Measurements from ENCODE around the gene DR1.

Gene DR1

DNA sequence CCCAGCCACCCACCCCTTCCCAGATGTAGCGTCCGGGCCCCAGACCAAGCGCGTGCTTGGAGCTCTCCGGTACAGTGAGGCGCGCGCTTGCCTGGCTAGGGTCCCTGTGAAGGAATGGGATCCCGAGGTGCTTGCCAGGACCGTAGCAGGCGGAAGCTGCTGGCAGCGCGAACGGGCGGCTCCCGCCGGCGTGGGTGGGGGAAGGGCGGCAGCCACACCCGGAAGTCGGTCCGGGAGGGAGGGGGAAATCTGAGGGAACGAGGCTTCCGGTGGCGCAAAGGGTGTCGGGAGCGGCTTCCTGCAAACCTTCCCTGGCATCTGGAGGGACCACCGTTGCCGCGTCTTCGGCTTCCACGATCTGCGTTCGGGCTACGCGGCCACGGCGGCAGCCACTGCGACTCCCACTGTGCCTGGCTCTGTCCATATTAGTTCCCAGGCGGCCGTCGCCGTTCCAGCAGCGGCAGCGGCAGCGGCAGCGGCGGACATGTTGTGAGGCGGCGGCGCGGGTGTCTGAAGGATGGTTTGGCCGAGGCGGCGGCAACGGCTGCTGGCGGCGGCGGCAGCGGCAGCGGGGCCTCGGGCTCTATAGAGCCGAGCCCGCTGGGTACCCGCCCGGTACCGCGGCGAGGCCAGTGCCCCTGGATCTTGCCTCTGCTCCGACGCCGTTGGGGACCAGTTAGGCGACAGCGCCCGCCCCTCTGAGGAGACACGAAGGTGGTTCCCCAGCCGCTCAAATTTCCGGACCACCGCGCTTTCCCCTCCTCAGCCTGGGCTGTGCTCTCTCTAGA is at the start of gene DR1:
DR1 (plus strand) TSS at position 275 of the 788 bp plus-strand sequence. CDS start 739 bp downstream, outside the sequence.
- DNase-seq, result peak; percentile 92 to 94

DNA sequence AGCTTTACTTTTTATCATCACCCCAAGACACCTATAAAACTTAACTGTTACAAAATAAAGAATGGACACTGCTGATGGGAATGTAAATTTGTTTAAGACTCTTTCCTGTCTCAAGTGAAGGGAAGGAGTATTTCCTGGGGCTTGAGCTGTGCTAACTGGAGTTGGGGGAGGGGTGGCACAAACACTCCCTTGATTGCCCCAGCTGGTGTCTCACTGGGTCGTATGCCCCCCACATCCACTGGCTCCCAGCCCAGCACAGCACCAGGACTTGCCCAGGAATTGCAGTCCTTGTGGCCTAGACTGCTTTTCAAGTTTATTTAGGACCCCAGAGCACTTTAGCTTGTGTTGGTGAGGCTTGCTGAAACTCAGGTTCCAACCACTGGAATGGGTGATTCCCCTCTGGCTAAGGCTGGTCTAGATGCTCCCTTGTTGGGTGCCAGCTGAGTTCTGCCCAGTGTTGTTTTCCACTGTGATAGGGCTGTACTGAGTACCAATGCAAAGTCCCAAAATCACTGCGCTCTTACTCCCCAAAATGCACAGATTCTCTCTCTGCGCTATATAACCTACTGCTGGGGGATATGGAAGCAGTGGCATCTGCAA is 49.1 kb upstream of the DR1 start:
- DNase-seq, result no peak

DNA sequence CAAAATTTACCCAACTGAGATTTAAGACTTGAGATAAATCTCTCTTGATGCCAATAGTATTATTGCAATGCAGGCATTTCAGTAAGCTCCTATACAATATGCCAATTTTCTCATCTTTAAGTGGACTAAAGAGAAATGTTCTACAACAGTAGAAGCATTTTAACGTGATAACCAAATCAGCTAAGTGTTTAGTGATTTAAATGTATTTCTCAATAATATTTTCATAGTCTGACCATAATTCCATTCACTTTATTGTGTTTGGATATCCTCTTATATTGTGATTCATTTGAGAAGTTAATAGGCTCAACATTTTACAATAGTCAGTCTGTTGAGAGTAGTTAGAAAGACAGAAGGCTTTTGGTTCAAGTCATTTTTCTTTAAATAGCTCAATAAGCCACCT is 44.6 kb upstream of the DR1 start:
- DNase-seq, result no peak

DNA sequence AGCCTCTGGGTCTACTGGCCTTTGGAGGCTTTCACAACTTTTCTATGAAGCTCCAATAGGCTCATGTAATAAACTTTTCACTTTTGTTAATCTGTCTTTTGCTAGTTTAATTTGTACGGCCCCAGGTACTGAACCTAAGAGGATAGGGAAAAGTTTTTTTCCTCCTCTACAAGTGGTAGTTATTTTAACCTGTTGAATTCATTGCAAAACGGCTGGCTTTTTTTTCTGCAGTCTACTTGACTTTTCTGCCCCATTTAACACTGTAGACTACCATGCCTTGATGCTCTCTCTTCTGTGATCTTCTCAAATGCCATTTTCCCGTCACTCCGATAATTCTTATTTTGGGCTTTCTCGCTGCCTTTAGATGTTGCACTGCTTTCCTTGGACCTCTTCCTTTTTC is 43.6 kb upstream of the DR1 start:
- DNase-seq, result no peak

DNA sequence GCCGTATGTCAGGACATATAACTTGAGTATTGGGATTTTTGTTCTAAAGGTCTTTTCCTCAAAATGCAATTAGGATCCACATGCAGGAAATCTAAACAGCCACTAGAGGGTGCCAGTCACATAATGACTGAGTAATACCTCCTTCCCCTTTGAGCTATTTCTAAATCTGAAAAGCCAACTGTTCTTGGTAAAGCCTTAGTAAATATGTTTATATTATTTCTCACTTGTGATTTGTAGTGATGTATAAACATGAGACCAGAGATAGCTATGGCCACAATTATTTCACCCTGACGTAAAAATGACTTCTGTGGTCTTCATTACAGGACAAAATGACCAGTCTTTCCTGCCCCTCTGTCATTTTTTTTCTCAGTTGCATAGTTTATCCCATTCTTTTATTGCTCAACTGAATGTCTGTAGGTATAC is 41.0 kb upstream of the DR1 start:
- peak; percentile 27 to 41 for DNase-seq

DNA sequence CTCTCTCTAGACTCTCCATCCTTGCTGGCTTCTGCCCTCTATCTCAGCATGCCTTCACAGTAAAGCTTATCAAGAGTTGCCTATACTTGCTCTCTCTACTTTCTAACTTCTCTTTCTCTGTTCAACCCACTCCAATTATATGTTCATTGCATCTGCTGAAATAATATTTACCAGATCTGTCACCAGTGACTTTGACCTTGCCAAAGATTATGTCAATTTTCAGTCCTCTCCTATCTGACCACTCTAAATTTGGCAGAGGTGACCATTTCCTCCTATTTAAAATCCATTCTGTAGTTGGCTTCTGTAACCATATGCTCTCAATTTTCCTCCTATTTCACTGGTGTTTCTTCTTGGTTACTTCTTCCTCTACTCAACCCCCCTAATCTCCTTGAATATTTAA is 38.8 kb upstream of the DR1 start:
- DNase-seq, result no peak

DNA sequence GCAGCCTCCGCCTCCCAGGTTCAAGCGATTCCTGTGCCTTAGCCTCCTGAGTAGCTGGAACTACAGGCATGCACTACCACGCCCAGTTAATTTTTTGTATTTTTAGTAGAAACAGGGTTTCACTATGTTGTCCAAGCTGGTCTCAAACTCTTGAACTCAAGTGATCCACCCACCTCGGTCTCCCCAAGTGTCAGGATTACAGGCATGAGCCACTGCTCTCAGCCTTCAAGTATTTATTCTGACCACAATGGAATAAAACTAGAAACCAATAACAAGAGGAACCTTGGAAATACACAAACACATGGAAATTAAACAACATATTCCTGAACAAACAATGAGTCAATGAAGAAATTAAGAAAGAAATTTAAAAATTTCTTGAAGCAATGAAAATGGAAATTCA is 32.7 kb upstream of the DR1 start:
- no peak for DNase-seq

DNA sequence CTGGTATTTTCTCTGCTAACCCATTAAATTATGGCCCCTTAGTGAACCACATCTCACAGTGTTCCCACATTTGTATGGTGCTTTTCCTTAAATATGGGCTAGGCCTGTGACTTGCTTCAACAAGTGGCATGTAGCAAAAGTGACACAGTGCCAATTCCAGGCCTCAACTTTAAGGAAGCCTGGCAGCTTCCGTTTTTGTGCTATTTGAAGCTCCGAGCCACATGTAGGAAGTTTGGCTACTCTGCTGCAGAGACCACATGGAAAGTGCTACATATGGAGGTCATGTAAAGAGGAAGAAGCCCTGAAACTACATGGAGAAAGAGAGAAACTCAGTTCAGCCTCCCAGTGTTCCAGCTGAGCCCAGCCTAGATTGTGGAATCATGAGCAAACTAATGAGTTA is 28.5 kb upstream of the DR1 start:
- DNase-seq, result no peak

DNA sequence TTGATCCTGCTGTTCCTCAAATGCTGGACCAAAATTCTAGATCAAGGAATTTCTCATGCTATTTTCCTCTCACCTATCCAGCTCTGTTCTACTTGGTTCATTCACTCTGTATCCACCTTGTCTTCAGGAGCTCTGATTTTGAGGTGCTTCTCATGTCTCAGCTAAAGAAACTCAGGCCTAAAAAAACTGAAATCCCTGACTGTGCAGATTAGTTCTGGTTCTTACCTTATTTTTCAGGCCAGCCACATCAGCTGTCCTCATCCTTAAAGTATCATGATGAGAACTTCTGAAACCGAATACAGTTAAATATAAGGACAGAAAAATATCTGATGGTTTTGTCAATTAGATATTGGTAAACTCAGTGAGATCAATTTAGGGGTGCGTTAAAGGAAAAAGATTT is 27.8 kb upstream of the DR1 start:
- DNase-seq, result no peak

DNA sequence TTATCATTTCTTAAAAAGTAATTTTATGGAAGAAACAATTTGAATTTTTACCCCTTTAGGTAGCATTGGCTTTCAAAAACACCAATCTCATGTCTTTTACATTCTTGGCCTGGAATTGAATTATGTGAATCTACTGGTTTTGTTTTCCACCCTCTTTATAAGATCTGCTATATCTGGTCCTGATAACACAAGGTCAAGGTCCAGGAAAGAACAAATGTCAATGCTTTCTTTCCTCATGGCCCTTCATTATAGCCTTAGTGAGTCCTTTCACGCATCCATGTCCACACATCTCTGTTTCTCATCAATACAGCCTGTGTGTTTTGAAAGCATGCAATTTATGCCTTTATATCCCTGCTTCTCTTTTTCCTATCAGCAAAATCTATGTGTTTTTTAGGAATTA is 24.0 kb upstream of the DR1 start:
- no peak for DNase-seq

DNA sequence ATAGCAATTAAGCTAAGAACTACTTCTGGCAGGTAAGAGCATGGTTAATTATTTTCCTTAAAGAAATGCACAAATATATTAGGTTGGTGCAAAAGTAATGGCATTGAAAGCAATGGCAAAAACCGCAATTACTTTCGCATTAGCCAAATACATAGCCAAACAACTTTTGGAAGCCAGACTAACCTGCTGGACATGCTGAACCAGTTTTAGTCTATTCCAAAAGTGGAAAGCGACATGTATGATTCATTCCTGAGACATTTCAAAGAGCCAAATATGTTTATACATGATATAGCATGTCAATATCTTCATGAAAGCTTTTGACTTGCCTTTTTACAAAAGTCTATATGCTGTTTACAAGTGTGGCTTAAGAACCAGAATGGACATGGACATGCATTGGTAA is 23.4 kb upstream of the DR1 start:
- no peak for DNase-seq

DNA sequence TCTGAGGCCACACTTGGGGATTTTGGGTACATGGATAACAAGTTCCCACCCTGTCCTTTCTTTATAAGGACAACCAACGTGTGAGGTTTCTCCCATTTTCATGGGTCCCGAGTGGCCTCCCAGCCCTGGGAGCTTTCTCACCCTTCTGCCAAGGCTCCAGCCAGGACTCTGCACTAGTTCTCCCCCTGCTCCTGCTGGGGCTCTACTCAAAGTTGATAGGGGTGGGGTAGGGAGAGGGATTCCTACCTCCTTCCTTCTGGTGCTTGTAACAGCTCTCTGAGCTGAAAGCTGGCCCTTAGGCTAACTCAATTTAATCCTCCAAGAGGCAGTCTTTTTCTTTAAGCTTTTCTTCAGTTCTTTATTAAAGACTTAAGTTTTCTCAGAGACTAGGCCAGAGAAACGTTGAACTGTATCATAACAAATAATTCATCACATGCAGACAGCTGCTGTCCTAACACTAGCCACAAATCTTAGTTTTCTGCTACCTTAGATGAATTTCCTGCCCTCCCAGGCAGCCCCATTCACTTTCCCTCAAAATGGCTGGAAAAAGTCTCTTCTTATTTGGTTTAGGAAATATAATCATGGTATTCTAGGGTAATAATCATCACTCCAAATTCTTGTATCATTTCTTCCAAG is 22.4 kb upstream of the DR1 start:
- DNase-seq, result no peak

DNA sequence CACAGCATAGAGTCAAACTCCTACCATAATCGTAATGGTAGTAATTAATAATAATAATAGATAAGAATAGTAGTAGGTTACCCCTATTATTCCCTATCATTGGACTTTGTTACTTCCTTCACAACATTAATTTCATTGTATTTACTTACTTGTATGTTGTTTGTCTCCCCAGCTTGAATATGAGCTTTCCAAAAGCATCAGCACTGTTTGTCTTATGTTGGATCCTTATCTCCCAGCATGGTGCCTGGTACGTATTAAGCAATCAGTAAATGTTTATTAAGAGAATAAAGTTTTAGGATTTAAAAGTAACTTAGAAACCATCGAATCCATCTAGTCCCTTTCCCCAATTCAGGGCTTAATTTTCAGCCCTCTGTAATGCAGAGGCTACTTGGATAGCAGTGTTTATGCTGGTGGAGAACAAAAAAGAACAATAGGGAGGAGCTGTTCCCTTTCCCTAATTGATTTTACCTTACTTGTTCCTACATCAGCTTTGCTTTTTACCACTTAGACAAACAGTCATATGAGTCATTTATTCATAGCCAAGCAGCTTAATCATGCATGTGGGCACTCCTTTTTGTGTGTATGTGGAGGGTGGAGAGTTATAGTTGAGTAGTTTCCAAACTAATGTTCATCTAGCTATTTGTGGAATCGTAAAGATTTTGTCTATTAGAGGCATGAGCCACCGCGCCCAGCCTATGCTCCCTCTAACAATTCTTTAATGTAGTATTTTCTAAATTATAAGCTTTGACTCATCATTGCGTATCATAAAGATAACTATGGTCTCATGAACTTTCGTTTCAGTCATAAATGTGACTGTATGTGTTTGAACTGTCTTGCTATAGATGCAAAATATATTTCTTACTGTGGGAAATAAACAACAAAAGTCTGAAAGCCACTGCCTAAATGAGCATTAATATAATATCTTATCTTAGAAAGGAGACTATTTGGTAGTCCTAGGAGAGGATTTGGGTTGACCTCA is 20.9 kb upstream of the DR1 start:
- DNase-seq, result no peak

DNA sequence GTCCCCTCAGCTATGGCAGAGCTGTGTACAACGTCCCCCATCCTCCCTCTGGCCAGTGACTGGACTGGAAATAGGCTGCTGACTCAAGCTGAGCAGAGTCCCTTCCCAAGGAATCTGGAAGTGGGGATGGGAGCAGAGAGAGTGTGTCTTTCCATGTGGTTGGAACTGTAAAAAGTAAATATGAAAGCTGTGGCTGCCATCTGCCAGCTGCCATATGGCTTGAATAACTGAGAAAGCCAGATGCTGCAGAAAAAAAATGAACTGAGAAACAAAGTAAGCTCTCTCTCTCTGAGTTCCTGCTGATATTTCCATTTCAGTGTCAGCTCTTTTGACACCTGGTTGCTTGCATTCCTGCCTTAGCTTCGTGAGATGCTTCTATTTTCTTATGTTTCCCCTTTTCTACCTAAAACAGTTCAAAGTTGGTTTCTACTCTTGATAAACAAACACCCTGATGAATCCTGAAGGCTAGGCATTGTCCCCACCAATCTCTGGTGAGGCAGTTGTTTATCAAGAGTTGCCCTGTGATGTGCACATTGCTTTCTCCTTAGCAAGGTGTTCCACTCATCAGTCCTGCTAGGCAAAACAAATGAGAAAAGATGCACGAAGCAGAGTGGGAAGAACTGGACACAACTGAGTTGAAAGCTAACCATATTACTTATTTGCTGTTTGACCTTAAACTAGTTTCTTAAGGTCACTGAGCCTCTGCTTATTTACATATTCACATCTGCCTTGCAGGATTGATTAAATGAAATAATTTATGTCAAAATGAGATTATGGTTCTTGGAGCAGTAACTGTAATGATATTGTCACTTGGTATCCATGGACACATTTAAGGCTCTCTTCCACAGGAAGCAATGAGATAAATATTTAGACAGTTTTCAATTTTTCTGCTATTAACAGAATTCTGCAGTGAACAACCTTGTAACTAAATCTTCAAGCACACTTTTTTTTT is 16.6 kb upstream of the DR1 start:
- DNase-seq, result no peak

DNA sequence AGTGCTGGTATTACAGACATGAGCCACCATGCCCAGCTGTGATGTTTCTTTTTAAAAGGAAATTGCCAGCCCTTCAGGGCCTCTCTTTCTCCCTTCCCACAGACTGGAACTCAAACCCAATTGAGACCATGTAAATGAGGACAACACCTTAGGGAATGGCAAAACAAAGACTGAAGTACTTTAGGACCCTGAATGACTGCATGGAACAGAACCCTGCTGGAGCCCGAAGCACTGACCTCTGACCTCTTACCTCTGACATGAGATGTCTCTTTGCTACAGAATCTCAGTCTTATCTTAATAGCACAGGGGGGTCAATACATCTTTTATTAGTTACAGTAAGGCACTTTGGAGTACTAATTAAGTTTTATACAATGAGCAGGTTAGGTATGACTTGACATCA is 15.5 kb upstream of the DR1 start:
- no peak for DNase-seq

DNA sequence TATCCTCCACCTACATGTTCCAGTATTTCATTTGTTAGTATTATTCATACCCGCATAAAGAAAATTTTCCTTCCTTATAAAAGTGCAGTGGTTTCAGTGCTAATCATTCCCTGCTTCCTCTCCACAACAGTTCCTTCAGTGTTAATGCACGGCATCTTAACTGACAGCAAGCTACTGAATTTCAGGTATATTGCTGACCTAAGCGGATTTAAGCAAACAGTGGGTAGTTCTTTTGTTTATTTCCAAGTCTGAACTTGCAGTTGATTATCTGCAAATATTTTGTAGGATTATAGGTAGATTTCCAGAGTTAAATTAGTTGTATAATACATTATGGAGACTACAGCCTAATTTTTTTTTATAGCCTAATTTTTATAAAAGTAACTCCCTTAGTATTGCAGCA is 15.1 kb upstream of the DR1 start:
- no peak for DNase-seq

DNA sequence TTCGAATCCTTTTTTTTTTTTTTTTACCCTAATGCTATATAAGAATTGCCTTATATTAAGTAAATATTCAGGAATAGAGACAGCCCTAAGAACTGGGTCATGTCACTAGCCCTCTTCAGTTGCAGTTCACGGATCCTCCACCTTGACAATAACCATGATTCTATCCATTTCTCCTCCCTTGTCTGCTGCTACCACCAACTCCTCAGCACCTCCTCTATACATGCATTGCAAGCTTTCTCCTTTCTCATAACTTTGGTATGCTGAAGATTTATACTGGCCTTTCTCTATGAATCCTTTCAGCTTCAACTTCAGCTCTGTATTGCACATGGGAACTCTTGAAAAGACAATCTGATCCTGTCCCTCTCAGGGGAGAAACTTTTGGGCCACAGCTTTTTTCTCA is 14.3 kb upstream of the DR1 start:
- DNase-seq, result no peak

DNA sequence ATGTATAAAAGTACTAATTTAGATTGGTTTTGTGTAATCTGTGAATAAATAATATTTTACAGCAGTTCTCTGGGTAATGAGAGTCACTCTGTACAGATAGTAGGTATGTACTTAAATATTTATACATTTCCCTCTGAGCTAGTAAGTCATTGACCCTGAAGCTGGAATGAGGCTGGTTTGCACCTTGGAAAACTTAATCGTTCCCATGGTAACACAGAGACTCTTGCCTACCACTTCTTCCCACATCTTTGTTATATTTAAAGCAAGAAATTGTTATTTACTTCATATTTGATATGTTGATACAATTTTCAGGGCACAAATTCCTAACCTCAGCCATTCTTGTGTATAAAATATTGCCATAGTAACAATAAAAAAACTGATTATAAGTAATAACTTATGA is 13.3 kb upstream of the DR1 start:
- no peak for DNase-seq

DNA sequence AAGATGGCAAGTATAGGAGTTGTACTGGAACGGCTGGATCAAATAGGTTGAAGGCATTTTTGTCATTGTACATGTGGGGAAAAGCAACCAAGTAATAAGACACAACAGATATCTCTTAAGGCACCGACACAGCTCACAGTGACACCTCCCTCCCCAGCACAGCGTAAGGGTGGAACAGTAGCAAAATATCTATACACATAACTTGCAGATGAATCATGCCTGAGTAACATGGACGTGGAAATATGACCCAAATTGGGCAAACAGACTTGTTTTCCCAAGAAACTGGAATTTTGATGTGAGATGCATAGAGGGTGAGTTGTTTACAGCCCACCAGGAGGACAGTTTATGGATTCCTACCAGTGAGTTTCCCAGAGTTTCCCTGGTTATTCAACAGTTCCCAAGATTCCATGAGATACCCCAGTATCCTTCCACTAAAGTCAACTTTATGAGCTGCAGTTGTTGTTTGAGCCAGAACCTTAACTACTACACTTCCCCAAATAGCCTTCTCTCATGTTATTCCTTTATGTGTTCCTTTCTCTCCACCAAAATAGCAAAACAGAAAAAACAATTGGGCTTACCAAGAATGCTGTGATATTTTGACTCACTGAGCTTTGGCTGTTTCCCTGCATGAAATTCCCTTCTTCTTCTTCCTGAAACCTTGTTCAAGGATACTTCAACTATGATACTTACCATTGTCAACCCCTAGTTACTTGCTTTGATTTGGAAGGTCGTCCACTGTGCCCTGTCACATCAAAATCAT is 7.1 kb upstream of the DR1 start:
- no peak for DNase-seq

DNA sequence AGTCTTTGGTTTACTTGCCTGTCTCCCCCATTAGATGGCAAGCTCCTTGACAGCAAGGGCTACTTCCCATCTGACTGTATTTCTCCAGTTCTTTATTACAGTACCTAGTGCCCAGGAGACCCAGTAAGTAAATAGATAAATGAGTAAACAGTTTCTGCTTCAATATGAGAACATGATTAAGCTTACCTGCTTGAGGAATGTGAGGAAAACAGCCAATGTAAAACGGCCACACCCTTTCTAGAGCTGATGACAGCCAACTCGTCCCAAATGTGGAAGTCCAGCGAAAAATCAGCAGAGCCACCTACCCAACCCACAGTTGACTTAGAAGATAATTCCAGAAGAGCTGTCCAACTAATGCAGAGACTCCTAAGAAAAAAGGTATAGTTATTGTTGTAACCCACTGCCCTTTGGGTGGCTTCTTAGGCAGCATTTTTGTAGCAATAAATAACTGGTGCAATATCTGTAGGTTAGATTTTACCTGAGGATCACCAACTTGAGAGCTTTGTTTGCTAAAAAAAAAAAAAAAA is 6.5 kb upstream of the DR1 start:
- no peak for DNase-seq

DNA sequence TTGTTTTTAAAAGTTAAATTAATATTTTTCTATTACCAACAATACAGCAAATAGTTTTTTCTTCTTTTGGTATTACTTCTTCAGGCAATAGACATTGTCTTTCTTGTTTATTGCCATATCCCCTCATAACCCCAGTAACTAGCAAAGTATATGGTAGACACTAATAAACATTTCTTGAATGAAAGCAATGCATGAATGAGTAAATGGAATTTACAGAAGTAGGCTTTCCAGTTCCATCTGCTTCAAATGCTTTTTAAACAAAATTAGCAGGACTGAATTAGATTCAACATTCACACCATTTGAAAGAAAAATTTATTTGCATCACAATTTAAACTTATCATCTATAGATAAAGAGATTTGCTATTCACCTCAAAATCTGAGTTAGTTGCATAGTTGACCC is 5.6 kb upstream of the DR1 start:
- DNase-seq, result no peak
